Measurements from ENCODE around the gene UMODL1. TPM values are rescaled to one million over a fixed set of nuclear protein-coding genes. Genes with fewer than 3 reads are reported as not detected.

Gene UMODL1
- total RNA-seq, 2 experiments from 2014 or later = not detected

GRCh38 chr21:42127164-42128150 lies 56.3 kb downstream of the UMODL1 start:
- ATAC-seq (no peak), DNase-seq (no peak)
- peaks cover 14% of the 10 kb centered on the region for H3K27me3 Mint-ChIP-seq
- H3K4me3 Mint-ChIP-seq = no peak overlapping the region
- no peak overlapping the region for H3K27ac Mint-ChIP-seq
- peaks cover 5% of the 10 kb centered on the region for H3K4me1 Mint-ChIP-seq
- no peaks in the 10 kb centered on the region for H3K36me3 Mint-ChIP-seq (ENCODE audit: low read depth)
- CTCF ChIA-PET = interaction anchor here (2.6 kb wide), 1 partner anchor 20 kb away, joined by 6 read pairs; no protein-coding TSS in a partner anchor
- intact Hi-C loops (cut with DNase I, micrococcal nuclease) = no loop called here
- no peaks in the 10 kb centered on the region for H3K9me3 Mint-ChIP-seq (ENCODE audit: low read depth)
- POLR2A ChIA-PET = no interaction called here

- H3K9me3 Mint-ChIP-seq (ENCODE audit: low read depth) = no peaks in the 10 kb centered on the region
- ATAC-seq = no peak
- POLR2A ChIA-PET = no interaction called here
- peaks cover 3% of the 10 kb centered on the region for H3K27me3 Mint-ChIP-seq
- CTCF ChIA-PET = interaction anchor here (0.7 to 2.6 kb wide), 4 partner anchors 12 to 179 kb away, joined by 3 to 10 read pairs (median 6); no protein-coding TSS in a partner anchor
- no peaks in the 10 kb centered on the region for H3K36me3 Mint-ChIP-seq (ENCODE audit: low read depth)
- H3K27ac Mint-ChIP-seq = no peak overlapping the region
- no peak overlapping the region for H3K4me3 Mint-ChIP-seq
- intact Hi-C loops (cut with DNase I, micrococcal nuclease) = no loop called here
- no peaks in the 10 kb centered on the region for H3K4me1 Mint-ChIP-seq
- no peak for DNase-seq
Observed at GRCh38 chr21:42129300-42130266, 58.5 kb downstream of the UMODL1 start.

- DNase-seq (no peak), ATAC-seq (no peak)
- no peaks in the 10 kb centered on the region for H3K4me1 Mint-ChIP-seq
- H3K4me3 Mint-ChIP-seq = no peak overlapping the region
- H3K36me3 Mint-ChIP-seq (ENCODE audit: low read depth) = no peaks in the 10 kb centered on the region
- peaks cover 2% of the 10 kb centered on the region for H3K27me3 Mint-ChIP-seq
- no peak overlapping the region for H3K27ac Mint-ChIP-seq
- ChIA-PET POLR2A (no interaction called here), CTCF (interaction anchor here (1.2 to 2.6 kb wide), 3 partner anchors 13 to 23 kb away, joined by 5 to 10 read pairs (median 6); no protein-coding TSS in a partner anchor)
- H3K9me3 Mint-ChIP-seq (ENCODE audit: low read depth) = no peaks in the 10 kb centered on the region
- intact Hi-C loops (cut with DNase I, micrococcal nuclease) = no loop called here
Observed at GRCh38 chr21:42130441-42130840, 59.3 kb downstream of the UMODL1 start.

- H3K4me3 Mint-ChIP-seq = no peak overlapping the region
- H3K27me3 Mint-ChIP-seq = no peaks in the 10 kb centered on the region
- H3K27ac Mint-ChIP-seq = no peak overlapping the region
- no peaks in the 10 kb centered on the region for H3K36me3 Mint-ChIP-seq (ENCODE audit: low read depth)
- no peaks in the 10 kb centered on the region for H3K4me1 Mint-ChIP-seq
- ATAC-seq (no peak), DNase-seq (no peak)
- ChIA-PET POLR2A (no interaction called here), CTCF (interaction anchor here (0.8 to 2.6 kb wide), 2 partner anchors 12 to 15 kb away, joined by 3 to 12 read pairs; no protein-coding TSS in a partner anchor)
- no peaks in the 10 kb centered on the region for H3K9me3 Mint-ChIP-seq (ENCODE audit: low read depth)
- intact Hi-C loops (cut with DNase I, micrococcal nuclease) = no loop called here
Observed at GRCh38 chr21:42132183-42132582, 61.1 kb downstream of the UMODL1 start.

GRCh38 chr21:42133131-42133530 lies 62.0 kb downstream of the UMODL1 start:
- Mint-ChIP-seq H3K9me3 (ENCODE audit: low read depth) (no peaks in the 10 kb centered on the region), H3K36me3 (ENCODE audit: low read depth) (no peaks in the 10 kb centered on the region), H3K4me1 (no peaks in the 10 kb centered on the region), H3K27me3 (no peaks in the 10 kb centered on the region), H3K4me3 (no peak overlapping the region), H3K27ac (no peak overlapping the region)
- intact Hi-C loops (cut with DNase I, micrococcal nuclease) = no loop called here
- ChIA-PET CTCF (interaction anchor here (2.6 kb wide), 1 partner anchor 16 kb away, joined by 12 read pairs; no protein-coding TSS in a partner anchor), POLR2A (no interaction called here)
- no peak for DNase-seq
- no peak for ATAC-seq

GRCh38 chr21:42135386-42136052 lies 64.4 kb downstream of the UMODL1 start:
- H3K4me3 Mint-ChIP-seq = no peak overlapping the region
- H3K4me1 Mint-ChIP-seq = no peaks in the 10 kb centered on the region
- no peak overlapping the region for H3K27ac Mint-ChIP-seq
- no peaks in the 10 kb centered on the region for H3K27me3 Mint-ChIP-seq
- ATAC-seq = no peak
- no peaks in the 10 kb centered on the region for H3K9me3 Mint-ChIP-seq (ENCODE audit: low read depth)
- no peak for DNase-seq
- intact Hi-C loops (cut with DNase I, micrococcal nuclease) = no loop called here
- ChIA-PET CTCF (interaction anchor here (0.9 to 1.7 kb wide), 2 partner anchors 10 to 176 kb away, joined by 3 to 5 read pairs; no protein-coding TSS in a partner anchor), POLR2A (no interaction called here)
- H3K36me3 Mint-ChIP-seq (ENCODE audit: low read depth) = no peaks in the 10 kb centered on the region

GRCh38 chr21:42137191-42137904 lies 66.2 kb downstream of the UMODL1 start:
- Mint-ChIP-seq H3K9me3 (ENCODE audit: low read depth) (no peaks in the 10 kb centered on the region), H3K4me1 (no peaks in the 10 kb centered on the region), H3K4me3 (no peak overlapping the region), H3K27me3 (no peaks in the 10 kb centered on the region), H3K27ac (no peak overlapping the region), H3K36me3 (ENCODE audit: low read depth) (no peaks in the 10 kb centered on the region)
- CTCF ChIA-PET = interaction anchor here (0.6 kb wide), 1 partner anchor 16 kb away, joined by 3 read pairs; no protein-coding TSS in a partner anchor
- DNase-seq (no peak), ATAC-seq (no peak)
- POLR2A ChIA-PET = no interaction called here
- intact Hi-C loops (cut with DNase I, micrococcal nuclease) = no loop called here

- DNase-seq = no peak
- Mint-ChIP-seq H3K27ac (no peak overlapping the region), H3K4me3 (no peak overlapping the region), H3K4me1 (peaks cover 5% of the 10 kb centered on the region), H3K27me3 (peaks cover 2% of the 10 kb centered on the region), H3K36me3 (ENCODE audit: low read depth) (no peaks in the 10 kb centered on the region), H3K9me3 (ENCODE audit: low read depth) (no peaks in the 10 kb centered on the region)
- POLR2A ChIA-PET = no interaction called here
- intact Hi-C loops (cut with DNase I, micrococcal nuclease) = loop anchor here in 1 of 2 experiments (10.0 kb wide), 1 partner anchor 384 kb away; no protein-coding TSS in a partner anchor
- CTCF ChIA-PET = interaction anchor here (1.2 to 1.4 kb wide), 2 partner anchors 23 to 118 kb away, joined by 5 to 6 read pairs; no protein-coding TSS in a partner anchor
- ATAC-seq = no peak
Observed at GRCh38 chr21:42140196-42140934, 69.2 kb downstream of the UMODL1 start.

GRCh38 chr21:42141643-42142042 lies 70.5 kb downstream of the UMODL1 start:
- Mint-ChIP-seq H3K4me3 (no peak overlapping the region), H3K27me3 (peaks cover 2% of the 10 kb centered on the region), H3K36me3 (ENCODE audit: low read depth) (no peaks in the 10 kb centered on the region), H3K27ac (no peak overlapping the region), H3K4me1 (peaks cover 10% of the 10 kb centered on the region), H3K9me3 (ENCODE audit: low read depth) (no peaks in the 10 kb centered on the region)
- intact Hi-C loops (cut with DNase I, micrococcal nuclease) = loop anchor here in 1 of 2 experiments (10.0 kb wide), 1 partner anchor 383 kb away; no protein-coding TSS in a partner anchor
- ChIA-PET CTCF (interaction anchor here (1.6 kb wide), 1 partner anchor 117 kb away, joined by 4 read pairs; no protein-coding TSS in a partner anchor), POLR2A (no interaction called here)
- DNase-seq (no peak), ATAC-seq (no peak)

GRCh38 chr21:42142141-42142540 lies 71.0 kb downstream of the UMODL1 start:
- ChIA-PET CTCF (interaction anchor here (1.6 kb wide), 1 partner anchor 117 kb away, joined by 4 read pairs; no protein-coding TSS in a partner anchor), POLR2A (no interaction called here)
- no peaks in the 10 kb centered on the region for H3K9me3 Mint-ChIP-seq (ENCODE audit: low read depth)
- intact Hi-C loops (cut with DNase I, micrococcal nuclease) = loop anchor here in 1 of 2 experiments (10.0 kb wide), 1 partner anchor 383 kb away; no protein-coding TSS in a partner anchor
- no peaks in the 10 kb centered on the region for H3K36me3 Mint-ChIP-seq (ENCODE audit: low read depth)
- DNase-seq (no peak), ATAC-seq (no peak)
- H3K4me1 Mint-ChIP-seq = peaks cover 10% of the 10 kb centered on the region
- H3K27me3 Mint-ChIP-seq = peaks cover 2% of the 10 kb centered on the region
- no peak overlapping the region for H3K4me3 Mint-ChIP-seq
- no peak overlapping the region for H3K27ac Mint-ChIP-seq
